HG03378 (cell line): ENCODE measurements around the gene MGAT3.

Source experiments
- ATAC-seq: cut with Tn5 transposase; IDR thresholded peaks from one replicate; pipeline ENCODE4 v1.9.1; 2021; ENCODE audit warnings: mild to moderate bottlenecking, moderate library complexity; ENCODE audit not compliant: unreplicated experiment

Gene MGAT3

GRCh38 chr22:39470451-39471291 is 13.9 kb downstream of the MGAT3 start:
- ATAC-seq, result no peak

GRCh38 chr22:39471381-39472141 is 14.7 kb downstream of the MGAT3 start:
- ATAC-seq, result peak; percentile 47

GRCh38 chr22:39472570-39473556 is 16.1 kb downstream of the MGAT3 start:
- no peak for ATAC-seq

- no peak for ATAC-seq
Observed at GRCh38 chr22:39473851-39474250, 17.0 kb downstream of the MGAT3 start.

- ATAC-seq, result no peak
Observed at GRCh38 chr22:39474351-39475111, 17.7 kb downstream of the MGAT3 start.

GRCh38 chr22:39475337-39475736 is 18.5 kb downstream of the MGAT3 start:
- ATAC-seq, result no peak

GRCh38 chr22:39475902-39476301 is 19.1 kb downstream of the MGAT3 start:
- no peak for ATAC-seq

- ATAC-seq, result no peak
Observed at GRCh38 chr22:39476664-39477063, 19.9 kb downstream of the MGAT3 start.

- no peak for ATAC-seq
Observed at GRCh38 chr22:39477542-39477941, 20.7 kb downstream of the MGAT3 start.

- no peak for ATAC-seq
Observed at GRCh38 chr22:39478441-39478850, 21.6 kb downstream of the MGAT3 start.

- no peak for ATAC-seq
Observed at GRCh38 chr22:39479254-39479653, 22.4 kb downstream of the MGAT3 start.

- no peak for ATAC-seq
Observed at GRCh38 chr22:39480557-39480956, 23.7 kb downstream of the MGAT3 start.

- no peak for ATAC-seq
Observed at GRCh38 chr22:39481054-39481453, 24.2 kb downstream of the MGAT3 start.

GRCh38 chr22:39481595-39481994 is 24.8 kb downstream of the MGAT3 start:
- ATAC-seq, result no peak

GRCh38 chr22:39482768-39483167 is 26.0 kb downstream of the MGAT3 start:
- ATAC-seq, result no peak

GRCh38 chr22:39486951-39487825 is 30.4 kb downstream of the MGAT3 start:
- ATAC-seq, result no peak

- ATAC-seq, result no peak
Observed at GRCh38 chr22:39487826-39488520, 31.2 kb downstream of the MGAT3 start.

- ATAC-seq, result no peak
Observed at GRCh38 chr22:39488563-39489083, 31.8 kb downstream of the MGAT3 start.
